Tibial artery (tissue), 4 donors: ENCODE measurements around the gene CCT3.

Experiments
- DNase-seq, 2 donors: peaks; one replicate each; pipeline ENCODE4 v3.0.0-alpha.2; 2019
- H3K27ac ChIP-seq, 2 donors: fragments of 200-600 bp; sonication (generic) in 1 of 2; 1 replicate in 1 of 2; 2 replicates in 1 of 2; pipeline ENCODE4 v1.5.1; 2018 to 2019; ENCODE audit warnings: mild to moderate bottlenecking in 1 of 2
- H3K27me3 ChIP-seq, 2 donors: fragments of 200-600 bp; sonication (generic) in 1 of 2; one replicate each; pipeline versions ENCODE4 v1.5.1 to v1.6.0; 2016 to 2019
- H3K36me3 ChIP-seq, 3 donors: fragments of 200-600 bp; sonication (generic) in 2 of 3; one replicate each; pipeline ENCODE4 v1.5.1; 2016 to 2019; ENCODE audit warnings: mild to moderate bottlenecking in 2 of 3
- H3K4me1 ChIP-seq, 4 donors: fragments of 200-600 bp; sonication (generic) in 2 of 4; 1 replicate in 3 of 4; 2 replicates in 1 of 4; pipeline ENCODE4 v1.5.1; 2016 to 2019
- H3K4me3 ChIP-seq, 2 donors: fragments of 200-600 bp; sonication (generic) in 1 of 2; 1 replicate in 1 of 2; 2 replicates in 1 of 2; pipeline ENCODE4 v1.5.1; 2018 to 2019; ENCODE audit warnings: mild to moderate bottlenecking in 2 of 2
- H3K9me3 ChIP-seq, 3 donors: fragments of 200-600 bp; sonication (generic) in 1 of 3; one replicate each; pipeline ENCODE4 v1.5.1; 2016 to 2019
- intact Hi-C: fragments of 100-400 bp; cut with DNase I; formaldehyde crosslinking; loops from one replicate; pipeline ENCODE4 v1.15.0; 2023; ENCODE audit warnings: low total_unique reads
- TF ChIP-seq, protein P1 (sequence below), 2 experiments: fragments of 200-600 bp in 1 of 2; fragments of 450-650 bp in 1 of 2; IDR thresholded peaks; one replicate each; pipeline ENCODE4 v1.5.1; 2017 to 2019; ENCODE audit warnings: antibody characterized with exemption in 2 of 2, mild to moderate bottlenecking in 1 of 2, moderate library complexity in 1 of 2

Gene CCT3

DNA sequence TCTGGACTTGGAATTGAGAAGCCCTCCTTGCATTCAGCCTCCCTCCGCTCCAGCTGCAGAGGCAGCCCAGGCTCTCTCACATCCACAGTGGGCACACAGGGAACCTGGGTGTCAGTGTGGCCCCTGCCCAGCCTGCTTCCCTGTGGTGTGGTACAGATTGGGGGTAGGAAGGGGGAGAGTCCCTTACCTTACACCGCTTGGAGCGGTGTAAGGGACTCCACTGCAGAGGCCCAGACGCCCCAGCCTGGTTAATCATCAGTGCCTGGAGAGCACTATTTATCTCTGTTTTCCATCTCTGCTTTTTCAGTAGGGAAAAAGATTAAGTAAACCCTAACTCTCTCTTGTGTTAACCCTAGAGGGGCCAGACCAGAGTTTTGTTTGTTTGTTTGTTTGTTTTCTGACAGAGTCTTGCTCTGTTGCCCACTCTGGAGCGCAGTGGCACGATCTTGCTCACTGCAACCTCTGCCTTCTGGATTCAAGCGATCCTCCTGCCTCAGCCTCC lies 30.1 kb upstream of the CCT3 start:
- no peak for DNase-seq
- Histone ChIP-seq H3K36me3 (no peaks in the 10 kb centered on the region), H3K4me1 (peaks cover 0 to 10% (median 6%) of the 10 kb centered on the region in 4 donors), H3K27ac (no peak overlapping the region), H3K9me3 (no peaks in the 10 kb centered on the region), H3K27me3 (peaks cover 0 to 83% of the 10 kb centered on the region in 2 donors), H3K4me3 (no peak overlapping the region)
- intact Hi-C loops = no loop called here
- TF ChIP-seq, protein P1, sequence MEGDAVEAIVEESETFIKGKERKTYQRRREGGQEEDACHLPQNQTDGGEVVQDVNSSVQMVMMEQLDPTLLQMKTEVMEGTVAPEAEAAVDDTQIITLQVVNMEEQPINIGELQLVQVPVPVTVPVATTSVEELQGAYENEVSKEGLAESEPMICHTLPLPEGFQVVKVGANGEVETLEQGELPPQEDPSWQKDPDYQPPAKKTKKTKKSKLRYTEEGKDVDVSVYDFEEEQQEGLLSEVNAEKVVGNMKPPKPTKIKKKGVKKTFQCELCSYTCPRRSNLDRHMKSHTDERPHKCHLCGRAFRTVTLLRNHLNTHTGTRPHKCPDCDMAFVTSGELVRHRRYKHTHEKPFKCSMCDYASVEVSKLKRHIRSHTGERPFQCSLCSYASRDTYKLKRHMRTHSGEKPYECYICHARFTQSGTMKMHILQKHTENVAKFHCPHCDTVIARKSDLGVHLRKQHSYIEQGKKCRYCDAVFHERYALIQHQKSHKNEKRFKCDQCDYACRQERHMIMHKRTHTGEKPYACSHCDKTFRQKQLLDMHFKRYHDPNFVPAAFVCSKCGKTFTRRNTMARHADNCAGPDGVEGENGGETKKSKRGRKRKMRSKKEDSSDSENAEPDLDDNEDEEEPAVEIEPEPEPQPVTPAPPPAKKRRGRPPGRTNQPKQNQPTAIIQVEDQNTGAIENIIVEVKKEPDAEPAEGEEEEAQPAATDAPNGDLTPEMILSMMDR (IDR thresholded peaks at IDR 0.05) = no peak

DNA sequence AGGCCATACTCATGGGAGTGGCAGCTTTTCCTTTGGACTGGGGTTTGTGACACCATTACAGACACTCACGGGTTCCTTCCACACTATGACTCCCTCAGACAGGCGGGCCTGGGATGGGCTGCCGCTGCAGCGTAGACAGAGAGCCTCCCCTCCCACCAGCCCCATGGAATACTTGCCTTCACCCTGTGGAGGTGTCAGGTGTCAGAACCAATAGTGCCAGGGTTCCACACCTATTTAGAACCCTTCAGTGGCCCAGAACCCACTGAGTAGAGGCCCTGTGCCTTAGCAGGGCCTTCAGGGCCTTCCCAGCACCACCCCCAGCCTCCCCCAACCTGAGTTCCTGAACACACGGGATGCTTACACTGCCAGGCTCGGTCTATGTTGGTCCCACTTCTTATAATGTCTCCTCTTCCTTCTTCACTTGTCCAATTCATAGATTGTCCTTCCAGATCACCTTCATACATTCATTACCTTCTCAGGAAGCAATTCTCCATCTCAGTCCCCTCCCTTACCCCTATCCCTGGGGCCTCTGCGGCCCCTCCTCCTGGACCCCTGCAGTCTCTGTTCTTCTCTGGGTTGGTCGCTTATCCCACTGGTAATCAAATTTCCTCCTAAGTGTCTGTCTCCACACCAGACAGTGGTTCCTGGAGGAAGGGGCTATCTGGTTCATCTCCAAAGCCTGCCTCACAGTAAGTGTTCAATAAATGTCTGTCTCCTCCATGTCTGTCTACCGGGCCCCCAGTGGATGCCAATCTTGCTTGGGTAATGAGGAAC lies 29.5 kb upstream of the CCT3 start:
- Histone ChIP-seq H3K9me3 (no peaks in the 10 kb centered on the region), H3K27ac (no peak overlapping the region), H3K4me3 (no peak overlapping the region), H3K27me3 (peaks cover 0 to 80% of the 10 kb centered on the region in 2 donors), H3K36me3 (no peaks in the 10 kb centered on the region), H3K4me1 (peaks cover 0 to 10% (median 6%) of the 10 kb centered on the region in 4 donors)
- intact Hi-C loops = no loop called here
- TF ChIP-seq, protein P1 (IDR thresholded peaks at IDR 0.05) = no peak
- no peak for DNase-seq

DNA sequence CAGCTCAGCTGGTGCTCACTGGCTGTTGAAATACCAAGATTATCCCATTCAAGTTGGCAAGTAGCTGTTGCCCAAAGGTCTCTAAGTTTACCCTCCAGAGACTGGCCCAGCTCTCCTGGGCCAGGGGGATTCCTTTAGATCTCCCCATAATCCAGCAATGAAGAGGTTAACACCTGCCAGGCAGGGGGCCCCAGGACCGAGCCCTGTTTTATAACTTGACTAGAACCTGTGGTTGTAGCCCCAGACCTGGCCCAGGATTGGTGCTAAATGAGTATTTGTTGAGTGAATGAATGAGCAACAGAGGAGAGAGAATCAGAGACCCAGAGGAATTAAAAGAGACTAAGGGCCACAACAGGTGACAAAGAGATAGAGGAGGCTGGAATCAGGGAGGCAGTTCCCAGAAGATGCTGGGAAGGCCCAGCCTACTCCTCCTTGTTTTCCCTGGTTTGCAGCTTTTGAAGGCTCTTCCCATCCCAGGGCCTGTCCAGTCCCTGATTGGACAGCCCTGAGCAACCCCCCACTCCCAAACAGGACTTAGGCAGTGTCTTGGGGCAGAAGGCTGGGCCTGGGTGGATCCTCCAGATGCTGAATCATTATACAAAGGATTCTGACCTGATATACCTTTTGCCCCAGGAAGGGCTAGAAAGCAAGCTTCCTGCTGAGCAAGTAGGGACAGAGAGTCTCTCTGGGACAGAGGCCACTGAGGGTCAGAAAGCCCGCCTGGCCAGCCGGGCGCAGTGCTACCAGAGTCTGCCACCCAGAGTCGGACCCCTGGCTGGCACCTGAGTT lies 28.5 kb upstream of the CCT3 start:
- Histone ChIP-seq H3K9me3 (no peaks in the 10 kb centered on the region), H3K4me3 (no peak overlapping the region), H3K36me3 (no peaks in the 10 kb centered on the region), H3K27ac (no peak overlapping the region), H3K27me3 (peaks cover 0 to 74% of the 10 kb centered on the region in 2 donors), H3K4me1 (peaks cover 0 to 10% (median 6%) of the 10 kb centered on the region in 4 donors)
- TF ChIP-seq, protein P1 (IDR thresholded peaks at IDR 0.05) = no peak
- no peak for DNase-seq
- intact Hi-C loops = no loop called here

DNA sequence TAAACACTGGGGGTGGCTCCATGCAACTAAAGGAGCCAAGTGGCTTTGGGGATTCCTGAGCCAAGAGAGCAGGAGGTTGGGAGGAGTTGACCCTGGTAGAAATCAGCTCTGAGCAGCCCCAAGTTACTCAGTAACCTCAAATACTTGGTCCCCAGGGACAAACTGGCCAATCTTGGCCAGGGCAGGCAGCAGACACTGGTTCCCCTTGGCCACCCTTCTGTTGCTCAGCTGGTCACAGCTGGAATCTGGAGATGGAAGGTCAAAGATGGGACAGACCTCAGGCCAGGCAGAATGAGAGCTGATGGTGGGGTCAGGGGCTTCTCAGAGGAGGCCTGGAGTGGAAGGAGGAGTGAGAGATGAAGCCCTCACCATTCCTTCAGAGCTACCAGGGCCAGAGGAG lies 27.7 kb upstream of the CCT3 start:
- Histone ChIP-seq H3K9me3 (no peaks in the 10 kb centered on the region), H3K36me3 (no peaks in the 10 kb centered on the region), H3K4me3 (no peak overlapping the region), H3K27me3 (peaks cover 0 to 74% of the 10 kb centered on the region in 2 donors), H3K4me1 (peaks cover 0 to 10% (median 6%) of the 10 kb centered on the region in 4 donors), H3K27ac (no peak overlapping the region)
- TF ChIP-seq, protein P1 (IDR thresholded peaks at IDR 0.05) = no peak
- intact Hi-C loops = no loop called here
- no peak for DNase-seq

DNA sequence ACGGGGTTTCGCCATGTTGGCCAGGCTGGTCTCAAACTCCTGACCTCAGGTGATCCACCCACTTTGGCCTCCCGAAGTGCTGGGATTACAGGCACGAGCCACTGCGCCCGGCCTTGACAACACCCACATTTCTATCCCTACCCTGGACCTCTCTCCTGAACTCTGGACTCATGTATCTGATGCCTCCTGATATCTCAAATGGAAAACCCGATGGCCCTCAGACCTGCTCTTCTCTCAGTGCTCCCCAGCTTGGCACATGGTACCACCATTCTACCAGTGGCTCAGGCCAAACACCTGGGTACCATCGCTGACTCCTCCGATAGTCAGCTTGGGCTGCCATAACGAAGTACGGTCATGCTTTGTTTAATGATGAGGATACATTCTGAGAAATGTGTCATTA lies 22.4 kb upstream of the CCT3 start:
- H3K36me3 ChIP-seq = no peaks in the 10 kb centered on the region
- H3K27me3 ChIP-seq = peaks cover 0 to 56% of the 10 kb centered on the region in 2 donors
- H3K27ac ChIP-seq = no peak overlapping the region
- intact Hi-C loops = no loop called here
- H3K4me1 ChIP-seq = peaks cover 0 to 4% (median 0%) of the 10 kb centered on the region in 4 donors
- no peak overlapping the region for H3K4me3 ChIP-seq
- no peak for DNase-seq
- H3K9me3 ChIP-seq = no peaks in the 10 kb centered on the region
- TF ChIP-seq, protein P1 (IDR thresholded peaks at IDR 0.05) = no peak
